GM19035 (cell line): ENCODE results near the gene TNS1.

Experiments used
- ATAC-seq: cut with Tn5 transposase; IDR thresholded peaks from one replicate; pipeline ENCODE4 v1.9.1; 2021; ENCODE audit not compliant: unreplicated experiment

Gene TNS1

GRCh38 chr2:217856159-217856558 lies 146.6 kb downstream of the TNS1 start:
- no peak for ATAC-seq

GRCh38 chr2:217854684-217855420 lies 147.9 kb downstream of the TNS1 start:
- no peak for ATAC-seq

- no peak for ATAC-seq
Observed at GRCh38 chr2:217853961-217854360, 148.8 kb downstream of the TNS1 start.

- ATAC-seq, result no peak
Observed at GRCh38 chr2:217853301-217853881, 149.4 kb downstream of the TNS1 start.

- ATAC-seq, result no peak
Observed at GRCh38 chr2:217852555-217853211, 150.1 kb downstream of the TNS1 start.

GRCh38 chr2:217851191-217852020 lies 151.4 kb downstream of the TNS1 start:
- no peak for ATAC-seq

DNA sequence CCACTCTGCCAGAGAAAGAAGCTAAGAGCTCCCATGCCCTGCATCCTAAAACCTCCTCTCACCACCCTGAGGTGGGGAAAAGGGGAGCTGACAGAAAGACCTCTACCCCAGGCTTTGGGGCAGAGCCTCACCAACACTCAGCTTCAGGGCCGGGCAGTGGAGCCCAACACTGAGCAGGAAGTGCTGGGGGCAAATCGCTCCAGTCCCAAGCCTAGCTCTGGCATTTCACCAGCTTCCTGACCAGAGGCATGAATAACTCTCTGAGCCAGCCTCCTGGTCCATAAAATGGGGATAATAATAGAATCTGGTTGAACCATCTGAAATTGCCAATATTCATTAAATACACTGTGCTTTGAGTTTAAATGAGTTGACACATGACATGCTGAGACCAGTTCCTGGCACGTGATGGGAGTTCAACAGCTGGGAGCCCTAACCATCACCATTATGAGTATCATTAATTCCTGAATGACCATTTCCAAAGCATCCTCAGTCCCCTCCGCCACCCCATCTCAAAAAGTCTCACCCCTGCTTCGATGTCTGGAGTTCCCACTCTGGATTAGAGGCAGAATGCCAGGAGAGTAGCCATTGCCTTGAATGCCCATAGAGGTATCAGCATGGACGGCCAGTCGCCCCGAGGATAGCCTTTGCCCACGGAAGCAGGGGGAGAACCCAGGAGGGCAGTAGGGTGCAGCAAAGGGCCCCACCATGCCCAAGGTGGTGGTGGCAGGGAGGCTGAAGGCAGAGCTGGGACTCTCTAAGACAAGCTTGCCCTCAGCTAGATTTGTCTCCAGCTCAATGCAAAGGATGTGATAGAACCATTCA lies 153.4 kb downstream of the TNS1 start:
- ATAC-seq, result no peak

DNA sequence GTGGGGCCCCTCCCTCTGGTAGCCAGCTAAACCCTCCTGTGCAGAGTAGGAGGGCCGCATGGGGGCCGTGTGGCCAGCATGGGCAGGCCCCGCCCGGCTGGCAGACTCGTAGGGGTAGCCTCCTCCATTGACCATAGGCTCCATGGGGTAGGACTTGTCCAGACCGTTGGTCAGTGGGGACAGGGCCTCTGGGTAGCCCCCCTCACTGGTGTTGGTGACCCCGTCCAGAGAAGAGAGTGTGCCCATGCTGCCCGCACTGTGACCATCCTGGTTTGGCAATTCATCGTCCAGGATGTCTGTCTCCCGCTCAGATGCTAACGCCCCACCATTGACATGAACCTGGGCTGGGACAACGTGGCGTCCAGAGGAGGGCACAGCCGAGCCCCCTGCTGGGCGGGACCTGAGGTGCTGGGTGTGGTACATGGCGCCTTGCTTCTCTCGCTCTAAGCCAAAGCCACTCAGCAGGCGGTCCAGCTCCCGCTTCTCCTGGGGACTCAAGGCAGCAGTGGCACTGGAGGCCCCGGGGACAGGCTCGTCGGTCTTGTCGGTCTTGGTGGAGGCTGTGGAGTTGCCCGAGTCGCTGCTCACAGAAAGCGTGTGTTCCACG lies 154.3 kb downstream of the TNS1 start:
- no peak for ATAC-seq

- no peak for ATAC-seq
Observed at GRCh38 chr2:217847552-217848350, 155.0 kb downstream of the TNS1 start.

DNA sequence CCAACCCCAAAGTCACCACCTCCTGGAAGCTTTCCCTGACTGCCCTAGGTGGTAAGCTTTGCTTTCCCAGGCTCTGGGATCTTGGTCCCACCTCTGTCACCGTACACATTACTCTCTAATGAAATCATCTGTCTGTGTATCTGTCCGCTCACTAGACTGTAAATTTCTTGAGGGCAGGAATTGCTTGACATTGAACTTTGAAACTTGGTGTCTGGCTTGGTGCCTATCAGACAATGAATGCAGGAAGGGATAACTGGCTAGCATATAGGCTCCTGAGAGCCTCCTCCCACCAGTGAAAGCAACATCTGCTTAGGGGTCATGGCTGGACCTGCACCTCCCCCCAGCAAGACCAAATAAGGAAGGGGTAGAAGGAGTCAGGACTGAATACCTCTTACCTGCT lies 155.7 kb downstream of the TNS1 start:
- no peak for ATAC-seq

GRCh38 chr2:217846321-217846743 lies 156.5 kb downstream of the TNS1 start:
- no peak for ATAC-seq

DNA sequence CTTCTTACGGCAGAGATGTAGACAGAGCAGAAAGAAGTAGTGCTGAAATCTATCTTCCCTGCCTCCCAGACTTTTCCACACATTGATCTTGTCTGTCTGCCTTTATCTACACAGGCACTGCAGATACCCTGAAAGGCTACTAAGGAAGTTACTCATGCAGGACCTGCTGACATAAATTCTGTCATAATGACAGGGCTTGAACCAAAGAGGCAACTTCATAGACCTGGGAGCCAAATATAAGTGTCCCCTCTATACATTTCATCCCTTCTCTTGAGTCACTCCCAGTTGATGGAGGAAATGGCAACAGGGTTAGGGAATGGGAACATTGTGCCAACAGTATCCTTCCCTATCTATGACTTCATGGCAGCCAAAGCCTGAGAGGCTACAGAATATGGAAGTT lies 157.5 kb downstream of the TNS1 start:
- ATAC-seq, result no peak

DNA sequence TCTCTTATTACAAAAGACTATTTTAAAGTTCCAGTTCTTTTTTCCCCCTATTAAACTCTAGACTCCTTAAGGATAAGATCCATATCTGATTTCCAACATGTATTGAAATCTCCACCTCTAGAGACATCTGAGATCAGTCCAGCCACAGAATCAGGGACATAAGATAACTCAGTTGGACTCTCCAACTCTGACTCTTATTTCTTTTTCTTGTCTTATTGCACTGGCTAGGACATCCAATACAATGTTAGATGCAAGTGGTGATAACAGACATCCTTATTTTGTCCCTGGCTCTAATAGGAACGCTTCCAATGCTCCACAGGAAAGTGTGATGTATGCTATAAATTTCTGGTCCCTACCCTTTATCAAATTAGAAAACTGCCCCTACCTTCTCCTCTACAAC lies 158.1 kb downstream of the TNS1 start:
- ATAC-seq, result no peak

DNA sequence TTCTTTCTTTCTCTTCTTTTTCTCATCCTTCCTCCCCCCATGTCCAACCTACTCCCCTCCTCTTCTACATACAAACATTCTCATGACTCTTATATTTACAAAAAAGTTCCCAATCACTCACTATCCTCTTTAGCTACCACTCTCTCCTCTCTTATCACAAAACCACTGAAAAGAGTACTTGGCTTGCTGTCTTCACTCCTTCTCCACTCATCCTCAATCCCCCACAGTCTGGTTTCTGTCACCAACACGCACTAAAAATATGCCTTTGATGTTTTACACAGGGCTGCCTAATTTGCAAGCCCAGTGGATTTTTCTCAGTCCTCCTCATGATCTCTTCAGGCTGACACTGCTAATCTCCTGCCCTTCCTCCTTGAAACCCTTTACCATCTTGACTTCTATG lies 159.5 kb downstream of the TNS1 start:
- ATAC-seq, result no peak

DNA sequence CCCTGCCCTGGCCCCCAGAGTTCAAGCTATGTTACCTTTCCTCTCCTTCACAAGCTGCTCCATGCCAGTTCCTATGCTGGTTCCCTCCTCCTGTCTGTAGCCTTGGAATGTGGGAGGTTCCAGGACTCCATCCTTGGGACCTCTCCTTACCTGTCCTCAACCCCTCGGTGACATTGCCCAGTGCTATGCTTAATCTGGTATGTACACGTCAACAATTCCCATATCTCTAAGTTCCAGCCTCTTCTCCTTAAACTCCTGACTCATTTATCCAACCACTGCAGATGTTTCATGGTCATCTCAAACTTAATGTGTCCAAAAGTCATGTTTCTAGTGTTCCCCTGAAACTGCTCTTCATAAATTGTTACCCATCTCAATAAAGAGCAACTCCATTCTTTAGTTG lies 160.8 kb downstream of the TNS1 start:
- ATAC-seq, result no peak

DNA sequence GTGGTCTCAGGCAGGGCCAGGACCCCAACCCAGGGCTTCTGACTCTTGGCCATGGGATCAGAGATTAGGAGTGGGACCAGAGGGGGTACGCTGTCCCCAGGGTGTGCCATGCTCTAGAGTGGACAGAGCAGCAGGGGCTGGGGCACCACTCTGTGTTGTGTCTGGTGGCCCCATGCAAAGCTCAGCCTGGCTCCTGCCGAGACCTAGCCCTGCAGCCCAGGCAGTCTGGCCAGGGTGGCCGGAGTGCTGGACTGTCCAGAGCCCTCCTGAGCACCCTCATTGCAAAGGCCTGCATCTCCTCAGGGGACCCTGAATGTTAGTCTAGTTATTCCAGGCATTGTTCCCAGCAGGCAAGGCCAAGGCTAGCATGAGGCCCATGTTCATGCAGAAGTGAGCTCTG lies 162.3 kb downstream of the TNS1 start:
- no peak for ATAC-seq

- ATAC-seq, result no peak
Observed at GRCh38 chr2:217839750-217840107, 163.1 kb downstream of the TNS1 start.

DNA sequence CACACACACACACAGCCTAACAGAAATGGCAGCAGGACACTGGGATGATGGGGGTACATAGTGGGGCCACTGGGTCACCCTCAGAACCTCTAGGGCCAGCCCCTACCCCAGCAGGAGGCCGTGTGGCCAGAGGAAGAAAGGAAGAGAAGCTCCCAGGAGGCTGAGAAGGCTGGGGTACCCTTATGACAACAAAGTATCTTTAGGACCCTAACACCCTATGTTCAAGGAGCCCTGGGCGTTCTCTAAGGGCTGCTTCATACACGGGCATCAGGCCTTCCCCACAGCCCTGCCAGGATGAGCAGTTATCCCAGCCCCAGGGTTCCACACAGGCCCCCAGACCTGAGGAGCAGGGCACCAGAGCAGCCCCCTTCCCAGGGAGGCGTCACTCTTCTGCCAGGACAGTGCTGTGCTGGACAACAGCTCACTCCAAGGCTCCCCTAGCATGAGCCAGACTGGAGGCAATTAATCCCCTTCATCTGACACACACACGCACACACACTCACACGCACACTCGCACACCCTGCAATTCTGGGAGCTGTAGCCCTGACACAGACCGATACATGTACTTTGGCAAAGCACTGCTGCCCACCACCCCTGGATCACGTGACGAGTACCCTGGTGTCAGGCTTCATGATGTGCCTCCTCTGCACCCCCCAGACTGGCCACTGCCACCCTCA lies 163.6 kb downstream of the TNS1 start:
- no peak for ATAC-seq

DNA sequence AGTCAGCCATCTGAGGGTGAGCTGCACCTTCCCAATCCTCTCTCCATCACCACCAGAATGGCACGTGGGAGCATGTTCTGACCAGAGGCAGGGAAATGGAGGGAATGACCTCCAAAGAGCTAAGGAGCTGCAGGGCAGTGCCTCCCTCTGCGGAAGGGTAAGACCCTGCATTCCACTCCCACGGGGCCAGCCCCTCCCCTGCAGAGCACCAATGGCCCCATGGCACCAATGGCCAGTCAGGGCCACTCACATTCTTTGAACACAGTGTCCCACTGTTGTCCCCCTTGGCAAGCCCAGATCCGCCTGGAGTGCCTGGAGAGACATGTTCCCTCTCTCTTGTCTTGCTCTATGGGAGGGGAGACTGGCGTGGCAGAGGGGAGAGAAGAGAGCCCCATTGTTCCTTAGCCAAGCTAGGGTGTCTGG lies 164.4 kb downstream of the TNS1 start:
- no peak for ATAC-seq
